HL-60/S4 treated with retinoic acid at 250 ng/mL for 4 days and 3 days (cell line): ENCODE results near the gene NAA10.

ENCODE experiments used
- in situ Hi-C: fragments of 300-500 bp; cut with MboI; formaldehyde crosslinking; loops from 2 replicates; pipeline ENCODE4 v1.7.0; 2022; ENCODE audit warnings: low sequenced_read_pairs

The NAA10 gene

GRCh38 chrX:153930011-153930910 is 4.6 kb downstream of the NAA10 start:
- in situ Hi-C loops = no loop called here

GRCh38 chrX:153929576-153929975 is 5.3 kb downstream of the NAA10 start:
- in situ Hi-C loops = no loop called here

- in situ Hi-C loops = no loop called here
Measured at GRCh38 chrX:153928846-153929245, 6.0 kb downstream of the NAA10 start.

- in situ Hi-C loops = no loop called here
Measured at GRCh38 chrX:153927922-153928760, 6.7 kb downstream of the NAA10 start.

- in situ Hi-C loops = no loop called here
Measured at GRCh38 chrX:153927672-153927921, 7.2 kb downstream of the NAA10 start.

GRCh38 chrX:153926858-153927671 is 7.8 kb downstream of the NAA10 start:
- in situ Hi-C loops = no loop called here

- in situ Hi-C loops = no loop called here
Measured at GRCh38 chrX:153926552-153926857, 8.3 kb downstream of the NAA10 start.

GRCh38 chrX:153925739-153926551 is 8.9 kb downstream of the NAA10 start, which contains the start of gene ARHGAP4:
ARHGAP4 (minus strand) TSS chrX:153926264; CDS start chrX:153926202, 62 bp downstream.
- in situ Hi-C loops = no loop called here

GRCh38 chrX:153925387-153925738 is 9.5 kb downstream of the NAA10 start:
- in situ Hi-C loops = no loop called here

GRCh38 chrX:153924149-153924861 is 10.5 kb downstream of the NAA10 start:
- in situ Hi-C loops = no loop called here

- in situ Hi-C loops = no loop called here
Measured at GRCh38 chrX:153922932-153923857, 11.6 kb downstream of the NAA10 start.

GRCh38 chrX:153921511-153922446 is 13.1 kb downstream of the NAA10 start:
- in situ Hi-C loops = no loop called here

- in situ Hi-C loops = no loop called here
Measured at GRCh38 chrX:153921070-153921469, 13.8 kb downstream of the NAA10 start.

- in situ Hi-C loops = no loop called here
Measured at GRCh38 chrX:153920546-153920945, 14.3 kb downstream of the NAA10 start.

- in situ Hi-C loops = no loop called here
Measured at GRCh38 chrX:153919281-153919680, 15.6 kb downstream of the NAA10 start.

GRCh38 chrX:153917869-153918268 is 17.0 kb downstream of the NAA10 start:
- in situ Hi-C loops = no loop called here

- in situ Hi-C loops = no loop called here
Measured at GRCh38 chrX:153913701-153914100, 21.1 kb downstream of the NAA10 start.

GRCh38 chrX:153913211-153913610 is 21.6 kb downstream of the NAA10 start:
- in situ Hi-C loops = no loop called here
